SK-MEL-5 (cell line): Measurements from ENCODE around the gene PCDHGB4. TPM values are rescaled to one million over a fixed set of nuclear protein-coding genes. Genes with fewer than 3 reads are reported as not detected.
"Not testable (repeated sequence)": the region's sequence is repeated elsewhere in the genome, so short reads cannot be mapped to it uniquely, and the experiment has no call there.

Source experiments
- DNase-seq: peaks from one replicate; pipeline ENCODE4 v3.0.0-alpha.2; 2016; ENCODE audit warnings: low read depth, low spot score
- in situ Hi-C: cut with HindIII; loops from 2 replicates; pipeline ENCODE4 v1.10.0; 2016; ENCODE audit warnings: low sequenced_read_pairs, high pct_unique_total_duplicates, low pct_unique_long_range_greater_than_20kb
- total RNA-seq: library from RNA; depleted of rRNA; stranded (reverse); fragments of >200 nt; shearing (Covaris generic); gene quantifications from 2 replicates; pipeline ENCODE4 v1.2.3, GENCODE V29; 2014

PCDHGB4 gene
- total RNA-seq, 1 experiment from 2014 or later: 0.26 TPM

DNA sequence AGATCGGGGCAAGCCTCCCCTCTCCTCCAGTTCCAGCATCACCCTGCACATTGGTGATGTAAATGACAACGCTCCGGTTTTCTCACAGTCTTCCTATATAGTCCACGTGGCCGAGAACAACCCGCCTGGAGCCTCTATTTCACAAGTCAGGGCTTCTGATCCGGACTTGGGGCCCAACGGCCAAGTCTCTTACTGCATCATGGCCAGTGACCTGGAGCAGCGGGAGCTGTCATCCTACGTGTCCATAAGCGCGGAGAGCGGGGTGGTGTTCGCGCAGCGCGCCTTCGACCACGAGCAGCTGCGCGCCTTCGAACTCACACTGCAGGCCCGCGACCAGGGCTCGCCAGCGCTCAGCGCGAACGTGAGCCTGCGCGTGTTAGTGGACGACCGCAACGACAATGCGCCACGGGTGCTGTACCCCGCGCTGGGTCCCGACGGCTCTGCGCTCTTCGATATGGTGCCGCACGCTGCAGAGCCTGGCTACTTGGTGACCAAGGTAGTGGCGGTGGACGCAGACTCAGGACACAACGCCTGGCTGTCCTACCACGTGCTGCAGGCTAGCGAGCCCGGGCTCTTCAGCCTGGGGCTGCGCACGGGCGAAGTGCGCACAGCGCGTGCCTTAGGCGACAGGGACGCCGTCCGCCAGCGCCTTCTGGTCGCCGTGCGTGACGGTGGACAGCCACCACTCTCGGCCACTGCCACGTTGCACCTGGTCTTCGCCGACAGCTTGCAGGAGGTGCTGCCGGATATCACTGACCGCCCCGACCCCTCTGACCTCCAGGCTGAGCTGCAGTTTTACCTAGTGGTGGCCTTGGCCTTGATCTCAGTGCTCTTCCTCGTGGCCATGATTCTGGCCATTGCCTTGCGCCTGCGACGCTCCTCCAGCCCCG is 1.9 kb downstream of the PCDHGB4 start:
- in situ Hi-C loops: no loop called here
- DNase-seq: no peak

DNA sequence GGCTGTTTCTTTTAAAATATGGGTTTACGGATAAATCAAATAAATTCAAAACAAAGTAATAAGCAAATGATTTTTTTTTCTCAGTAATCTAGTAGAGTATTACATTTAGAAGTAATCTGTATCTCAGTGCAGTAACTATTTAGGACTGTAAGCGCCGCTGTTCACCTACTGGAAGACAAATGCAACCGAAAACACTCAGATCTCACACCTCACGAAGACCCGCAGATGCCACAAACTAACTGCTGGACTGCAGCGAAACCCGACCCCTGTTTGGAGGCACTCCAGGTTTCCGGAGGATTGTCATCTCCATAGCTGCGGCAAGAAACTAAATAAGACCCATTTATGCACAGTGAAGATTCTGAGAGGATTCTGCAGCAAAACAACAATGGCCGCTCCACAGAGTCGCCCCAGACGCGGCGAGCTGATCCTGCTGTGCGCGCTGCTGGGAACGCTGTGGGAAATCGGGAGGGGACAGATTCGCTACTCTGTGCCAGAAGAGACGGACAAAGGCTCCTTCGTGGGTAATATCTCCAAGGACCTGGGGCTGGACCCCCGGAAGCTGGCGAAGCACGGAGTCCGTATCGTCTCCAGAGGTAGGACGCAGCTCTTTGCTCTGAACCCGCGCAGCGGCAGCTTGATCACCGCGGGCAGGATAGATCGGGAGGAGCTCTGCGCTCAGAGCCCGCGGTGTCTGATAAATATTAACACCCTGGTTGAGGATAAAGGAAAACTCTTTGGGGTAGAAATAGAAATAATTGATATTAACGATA is 5.1 kb downstream of the PCDHGB4 start, which contains the start of gene PCDHGA8:
PCDHGA8 (plus strand) TSS at position 205 of the 770 bp plus-strand sequence; CDS start at position 386, 181 bp downstream.
- no peak for DNase-seq
- in situ Hi-C loops: no loop called here

DNA sequence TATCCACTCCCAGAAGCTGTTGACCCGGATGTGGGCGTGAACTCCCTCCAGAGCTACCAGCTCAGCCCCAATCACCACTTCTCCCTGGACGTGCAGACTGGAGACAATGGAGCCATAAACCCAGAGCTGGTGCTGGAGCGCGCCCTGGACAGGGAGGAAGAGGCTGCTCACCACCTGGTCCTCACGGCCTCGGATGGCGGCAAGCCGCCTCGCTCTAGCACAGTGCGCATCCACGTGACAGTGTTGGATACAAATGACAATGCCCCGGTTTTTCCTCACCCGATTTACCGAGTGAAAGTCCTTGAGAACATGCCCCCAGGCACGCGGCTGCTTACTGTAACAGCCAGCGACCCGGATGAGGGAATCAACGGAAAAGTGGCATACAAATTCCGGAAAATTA is 5.8 kb downstream of the PCDHGB4 start:
- DNase-seq: no peak
- in situ Hi-C loops: no loop called here

DNA sequence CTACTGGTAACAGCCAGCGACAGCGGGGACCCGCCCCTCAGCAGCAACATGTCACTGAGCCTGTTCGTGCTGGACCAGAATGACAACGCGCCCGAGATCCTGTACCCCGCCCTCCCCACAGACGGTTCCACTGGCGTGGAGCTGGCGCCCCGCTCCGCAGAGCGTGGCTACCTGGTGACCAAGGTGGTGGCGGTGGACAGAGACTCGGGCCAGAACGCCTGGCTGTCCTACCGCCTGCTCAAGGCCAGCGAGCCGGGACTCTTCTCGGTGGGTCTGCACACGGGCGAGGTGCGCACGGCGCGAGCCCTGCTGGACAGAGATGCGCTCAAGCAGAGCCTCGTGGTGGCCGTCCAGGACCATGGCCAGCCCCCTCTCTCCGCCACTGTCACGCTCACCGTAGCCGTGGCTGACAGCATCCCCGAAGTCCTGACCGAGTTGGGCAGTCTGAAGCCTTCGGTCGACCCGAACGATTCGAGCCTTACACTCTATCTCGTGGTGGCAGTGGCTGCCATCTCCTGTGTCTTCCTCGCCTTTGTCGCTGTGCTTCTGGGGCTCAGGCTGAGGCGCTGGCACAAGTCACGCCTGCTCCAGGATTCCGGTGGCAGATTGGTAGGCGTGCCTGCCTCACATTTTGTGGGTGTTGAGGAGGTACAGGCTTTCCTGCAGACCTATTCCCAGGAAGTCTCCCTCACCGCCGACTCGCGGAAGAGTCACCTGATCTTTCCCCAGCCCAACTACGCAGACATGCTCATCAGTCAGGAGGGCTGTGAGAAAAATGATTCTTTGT is 7.1 kb downstream of the PCDHGB4 start:
- DNase-seq, in situ Hi-C loops: not testable (repeated sequence)

DNA sequence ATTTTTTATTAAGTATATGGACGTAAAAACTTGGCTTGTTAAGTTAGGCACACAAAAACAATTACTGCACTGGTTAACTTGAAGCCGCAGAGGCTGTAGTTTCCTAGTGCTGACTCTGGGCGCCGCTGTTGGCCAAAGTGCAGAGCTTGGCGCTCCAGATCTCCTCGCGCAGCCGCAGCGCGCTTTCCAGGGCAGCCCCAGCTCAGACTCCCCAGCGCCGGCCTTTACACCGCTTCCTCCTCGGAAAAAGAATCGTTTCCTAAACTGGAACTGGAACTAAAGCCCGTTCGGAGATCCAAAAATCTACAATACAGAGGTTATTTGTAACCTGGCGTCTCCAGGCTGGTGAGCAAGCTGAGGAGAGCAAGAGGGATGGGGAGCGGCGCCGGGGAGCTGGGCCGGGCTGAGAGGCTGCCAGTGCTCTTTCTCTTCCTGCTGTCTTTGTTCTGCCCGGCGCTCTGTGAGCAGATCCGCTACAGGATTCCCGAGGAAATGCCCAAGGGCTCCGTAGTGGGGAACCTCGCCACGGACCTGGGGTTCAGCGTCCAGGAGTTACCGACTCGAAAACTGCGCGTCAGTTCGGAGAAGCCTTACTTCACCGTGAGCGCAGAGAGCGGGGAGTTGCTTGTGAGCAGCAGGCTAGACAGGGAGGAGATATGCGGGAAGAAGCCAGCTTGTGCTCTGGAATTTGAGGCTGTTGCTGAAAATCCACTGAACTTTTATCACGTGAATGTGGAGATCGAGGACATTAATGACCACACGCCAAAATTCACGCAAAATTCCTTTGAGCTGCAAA is 10.5 kb downstream of the PCDHGB4 start, which contains the start of gene PCDHGB5:
PCDHGB5 (plus strand) TSS at position 192 of the 796 bp plus-strand sequence; CDS start at position 373, 181 bp downstream.
- DNase-seq, in situ Hi-C loops: not testable (repeated sequence)

DNA sequence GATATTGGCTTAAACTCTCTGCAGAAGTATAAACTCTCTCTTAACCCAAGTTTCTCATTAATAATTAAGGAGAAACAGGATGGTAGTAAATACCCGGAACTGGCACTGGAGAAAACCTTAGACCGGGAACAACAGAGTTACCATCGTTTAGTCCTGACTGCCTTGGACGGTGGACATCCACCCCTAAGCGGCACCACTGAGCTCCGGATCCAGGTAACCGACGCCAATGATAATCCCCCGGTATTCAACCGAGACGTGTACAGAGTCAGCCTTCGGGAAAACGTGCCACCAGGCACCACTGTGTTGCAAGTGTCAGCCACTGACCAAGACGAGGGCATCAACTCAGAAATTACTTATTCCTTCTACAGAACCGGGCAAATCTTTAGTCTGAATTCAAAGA is 11.1 kb downstream of the PCDHGB4 start:
- in situ Hi-C loops: no loop called here

DNA sequence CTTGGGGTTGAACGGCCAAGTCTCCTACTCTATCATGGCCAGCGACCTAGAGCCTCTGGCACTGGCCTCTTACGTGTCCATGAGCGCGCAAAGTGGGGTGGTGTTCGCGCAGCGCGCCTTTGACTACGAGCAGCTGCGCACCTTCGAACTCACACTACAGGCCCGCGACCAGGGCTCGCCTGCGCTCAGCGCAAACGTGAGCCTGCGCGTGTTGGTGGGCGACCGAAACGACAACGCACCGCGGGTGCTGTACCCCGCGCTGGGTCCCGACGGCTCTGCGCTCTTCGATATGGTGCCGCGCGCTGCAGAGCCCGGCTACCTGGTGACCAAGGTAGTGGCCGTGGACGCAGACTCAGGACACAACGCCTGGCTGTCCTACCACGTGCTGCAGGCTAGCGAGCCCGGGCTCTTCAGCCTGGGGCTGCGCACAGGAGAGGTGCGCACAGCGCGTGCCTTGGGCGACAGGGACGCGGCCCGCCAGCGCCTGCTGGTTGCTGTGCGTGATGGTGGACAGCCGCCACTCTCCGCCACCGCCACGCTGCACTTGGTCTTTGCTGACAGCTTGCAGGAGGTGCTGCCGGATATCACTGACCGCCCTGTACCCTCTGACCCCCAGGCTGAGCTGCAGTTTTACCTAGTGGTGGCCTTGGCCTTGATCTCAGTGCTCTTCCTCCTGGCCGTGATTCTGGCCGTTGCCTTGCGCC is 12.2 kb downstream of the PCDHGB4 start:
- in situ Hi-C loops: no loop called here
- DNase-seq: no peak

More for the DNA sequence above, 11.1 kb downstream of the PCDHGB4 start:
- DNase-seq: no peak

DNA sequence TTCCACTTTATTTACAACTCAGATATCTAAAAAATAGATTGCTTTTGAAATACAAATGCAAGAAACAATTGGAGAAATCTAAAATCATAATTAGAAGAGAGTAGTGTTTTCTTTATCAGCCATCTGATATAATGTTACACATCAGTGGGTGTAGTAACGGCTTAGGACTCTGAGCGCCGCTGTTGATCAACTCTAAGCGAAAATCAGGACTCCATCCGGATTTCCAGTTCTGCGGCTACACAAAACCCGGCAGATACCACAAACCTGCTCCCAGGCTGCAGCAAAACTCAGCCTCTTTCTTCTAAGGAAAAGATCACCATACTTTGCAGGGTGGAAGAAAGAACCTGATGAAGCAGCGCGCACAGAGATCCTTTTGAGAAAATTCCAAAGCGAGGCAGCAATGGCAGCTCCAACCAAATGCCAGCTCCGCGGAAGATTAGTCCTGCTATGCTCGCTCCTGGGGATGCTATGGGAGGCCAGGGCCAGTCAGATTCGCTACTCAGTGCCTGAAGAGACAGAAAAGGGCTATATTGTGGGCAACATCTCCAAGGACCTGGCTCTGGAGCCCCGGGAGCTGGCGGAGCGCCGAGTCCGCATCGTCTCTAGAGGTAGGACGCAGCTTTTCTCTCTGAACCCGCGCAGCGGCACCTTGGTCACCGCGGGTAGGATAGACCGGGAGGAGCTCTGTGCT is 15.2 kb downstream of the PCDHGB4 start, which contains the start of gene PCDHGA9:
PCDHGA9 (plus strand) TSS at position 226 of the 691 bp plus-strand sequence; CDS start at position 401, 175 bp downstream.
- in situ Hi-C loops: no loop called here
- DNase-seq: peak; percentile 23

DNA sequence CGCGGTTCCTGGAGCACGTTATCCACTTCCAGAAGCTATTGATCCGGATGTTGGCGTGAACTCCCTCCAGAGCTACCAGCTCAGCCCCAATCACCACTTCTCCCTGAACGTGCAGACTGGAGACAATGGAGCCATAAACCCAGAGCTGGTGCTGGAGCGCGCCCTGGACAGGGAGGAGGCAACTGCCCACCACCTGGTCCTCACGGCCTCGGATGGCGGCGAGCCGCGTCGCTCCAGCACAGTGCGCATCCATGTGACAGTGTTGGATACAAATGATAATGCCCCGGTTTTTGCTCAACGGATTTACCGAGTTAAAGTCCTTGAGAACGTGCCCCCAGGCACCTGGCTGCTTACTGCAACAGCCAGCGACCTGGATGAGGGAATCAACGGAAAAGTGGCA is 15.9 kb downstream of the PCDHGB4 start:
- no peak for DNase-seq
- in situ Hi-C loops: no loop called here

DNA sequence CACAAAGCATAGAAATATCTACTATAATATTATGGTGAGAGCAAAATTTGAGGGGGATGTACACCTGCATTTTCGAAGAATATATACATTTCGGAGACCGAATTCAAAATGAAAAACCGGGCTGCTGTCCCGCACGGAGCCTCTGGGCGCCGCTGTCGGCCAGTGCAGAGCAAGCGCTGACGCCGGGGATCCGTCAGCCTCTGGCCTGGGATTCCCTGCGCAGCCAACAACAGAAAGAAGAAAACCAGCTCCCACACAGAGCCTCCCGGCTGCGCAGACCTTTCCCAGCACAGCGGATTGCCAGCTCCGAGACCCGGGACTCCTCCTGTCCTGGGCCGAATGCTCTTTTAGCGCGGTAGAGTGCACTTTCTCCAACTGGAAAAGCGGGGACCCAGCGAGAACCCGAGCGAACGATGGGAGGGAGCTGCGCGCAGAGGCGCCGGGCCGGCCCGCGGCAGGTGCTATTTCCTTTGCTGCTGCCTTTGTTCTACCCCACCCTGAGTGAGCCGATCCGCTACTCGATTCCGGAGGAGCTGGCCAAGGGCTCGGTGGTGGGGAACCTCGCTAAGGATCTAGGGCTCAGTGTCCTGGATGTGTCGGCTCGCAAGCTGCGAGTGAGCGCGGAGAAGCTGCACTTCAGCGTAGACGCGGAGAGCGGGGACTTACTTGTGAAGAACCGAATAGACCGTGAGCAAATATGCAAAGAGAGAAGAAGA is 20.4 kb downstream of the PCDHGB4 start, which contains the start of gene PCDHGB6:
PCDHGB6 (plus strand) TSS at position 232 of the 716 bp plus-strand sequence; CDS start at position 414, 182 bp downstream.
- in situ Hi-C loops, DNase-seq: not testable (repeated sequence)

DNA sequence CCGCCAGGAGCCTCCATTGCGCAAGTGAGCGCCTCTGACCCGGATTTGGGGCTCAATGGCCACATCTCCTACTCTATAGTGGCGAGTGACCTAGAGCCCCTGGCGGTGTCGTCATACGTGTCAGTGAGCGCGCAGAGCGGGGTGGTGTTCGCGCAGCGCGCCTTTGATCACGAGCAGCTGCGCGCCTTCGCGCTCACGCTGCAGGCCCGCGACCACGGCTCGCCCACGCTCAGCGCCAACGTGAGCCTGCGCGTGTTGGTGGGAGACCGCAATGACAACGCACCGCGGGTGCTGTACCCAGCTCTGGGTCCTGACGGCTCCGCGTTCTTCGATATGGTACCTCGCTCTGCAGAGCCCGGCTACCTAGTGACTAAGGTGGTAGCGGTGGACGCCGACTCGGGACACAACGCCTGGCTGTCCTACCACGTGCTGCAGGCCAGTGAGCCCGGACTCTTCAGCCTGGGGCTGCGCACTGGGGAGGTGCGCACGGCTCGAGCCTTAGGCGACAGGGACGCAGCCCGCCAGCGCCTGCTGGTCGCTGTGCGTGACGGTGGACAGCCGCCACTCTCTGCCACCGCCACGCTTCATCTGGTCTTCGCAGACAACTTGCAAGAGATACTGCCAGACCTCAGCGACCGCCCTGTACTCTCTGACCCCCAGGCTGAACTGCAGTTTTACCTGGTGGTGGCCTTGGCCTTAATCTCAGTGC is 22.3 kb downstream of the PCDHGB4 start:
- in situ Hi-C loops: no loop called here
- no peak for DNase-seq

DNA sequence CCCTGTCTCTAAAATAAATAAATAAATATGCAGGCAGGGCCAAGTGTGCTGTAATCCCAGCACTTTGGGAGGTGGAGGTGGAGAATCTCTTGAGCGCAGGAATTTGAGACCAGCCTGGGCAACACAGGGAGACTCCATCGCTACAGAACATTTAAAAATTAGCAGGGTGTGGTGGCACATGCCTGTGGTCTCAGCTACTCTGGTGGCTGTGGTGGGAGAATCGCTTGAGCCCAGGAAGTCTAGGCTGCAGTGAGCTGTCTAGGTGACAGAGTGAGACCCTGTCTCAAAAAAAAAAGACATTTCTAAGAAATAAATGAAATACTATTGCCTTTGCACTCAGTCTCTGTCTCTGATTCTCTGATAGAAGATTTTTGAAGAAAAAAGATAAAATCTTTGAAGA is 24.1 kb downstream of the PCDHGB4 start:
- no peak for DNase-seq
- in situ Hi-C loops: no loop called here

DNA sequence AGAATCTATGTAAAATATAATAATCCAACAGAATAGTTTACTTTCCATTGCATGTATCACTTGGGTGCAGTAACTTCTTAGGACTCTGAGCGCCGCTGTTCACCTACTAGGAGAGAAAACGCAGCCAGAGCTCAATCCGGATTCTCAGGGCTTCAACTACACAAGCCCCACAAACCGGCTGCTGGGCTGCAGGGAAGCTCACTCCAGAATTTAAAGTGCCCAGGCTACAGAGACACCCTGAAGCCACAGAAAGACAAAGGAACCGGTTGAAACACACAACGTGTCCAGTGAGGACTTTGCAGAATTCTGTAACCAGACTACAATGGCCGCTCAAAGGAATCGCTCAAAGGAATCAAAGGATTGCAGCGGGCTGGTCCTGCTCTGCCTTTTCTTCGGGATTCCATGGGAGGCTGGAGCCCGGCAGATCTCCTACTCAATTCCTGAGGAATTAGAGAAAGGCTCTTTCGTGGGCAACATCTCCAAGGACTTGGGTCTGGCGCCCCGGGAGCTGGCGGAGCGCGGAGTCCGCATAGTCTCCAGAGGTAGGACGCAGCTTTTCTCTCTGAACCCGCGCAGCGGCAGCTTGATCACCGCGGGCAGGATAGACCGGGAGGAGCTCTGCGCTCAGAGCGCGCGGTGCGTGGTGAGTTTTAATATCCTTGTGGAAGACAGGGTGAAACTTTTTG is 25.5 kb downstream of the PCDHGB4 start, which contains the start of gene PCDHGA10:
PCDHGA10 (plus strand) TSS at position 134 of the 686 bp plus-strand sequence; CDS start at position 323, 189 bp downstream.
- DNase-seq: peak; percentile 52
- in situ Hi-C loops: no loop called here

DNA sequence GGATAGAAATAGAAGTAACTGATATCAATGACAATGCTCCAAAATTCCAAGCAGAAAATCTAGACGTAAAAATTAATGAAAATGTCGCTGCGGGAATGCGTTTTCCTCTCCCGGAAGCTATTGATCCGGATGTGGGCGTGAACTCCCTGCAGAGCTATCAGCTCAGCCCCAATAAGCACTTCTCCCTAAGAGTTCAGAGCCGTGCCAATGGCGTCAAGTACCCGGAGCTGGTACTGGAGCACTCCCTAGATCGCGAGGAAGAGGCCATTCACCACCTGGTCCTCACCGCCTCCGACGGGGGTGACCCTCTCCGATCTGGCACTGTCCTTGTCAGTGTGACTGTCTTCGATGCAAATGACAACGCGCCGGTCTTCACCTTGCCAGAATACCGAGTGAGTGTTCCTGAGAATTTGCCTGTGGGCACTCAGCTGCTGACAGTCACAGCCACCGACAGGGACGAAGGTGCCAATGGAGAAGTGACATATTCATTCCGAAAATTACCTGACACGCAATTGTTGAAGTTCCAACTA is 26.1 kb downstream of the PCDHGB4 start:
- in situ Hi-C loops: no loop called here

More for the DNA sequence above, 26.1 kb downstream of the PCDHGB4 start:
- DNase-seq: no peak
